Renal cortical epithelial cell (primary cell): ENCODE data around the gene PEPD. TPM values are rescaled to one million over a fixed set of nuclear protein-coding genes. Genes with fewer than 3 reads are reported as not detected.

Source experiments
- DNase-seq: peaks from one replicate; pipeline ENCODE4 v3.0.0-alpha.2; 2011; ENCODE audit warnings: low read depth
- total RNA-seq: library from RNA; depleted of rRNA; stranded (reverse); fragments of >200 nt; gene quantifications from 2 replicates; pipeline ENCODE4 v1.2.3, GENCODE V29; 2014

PEPD gene
- total RNA-seq, 1 donor from 2014 or later = 51.5 TPM

DNA sequence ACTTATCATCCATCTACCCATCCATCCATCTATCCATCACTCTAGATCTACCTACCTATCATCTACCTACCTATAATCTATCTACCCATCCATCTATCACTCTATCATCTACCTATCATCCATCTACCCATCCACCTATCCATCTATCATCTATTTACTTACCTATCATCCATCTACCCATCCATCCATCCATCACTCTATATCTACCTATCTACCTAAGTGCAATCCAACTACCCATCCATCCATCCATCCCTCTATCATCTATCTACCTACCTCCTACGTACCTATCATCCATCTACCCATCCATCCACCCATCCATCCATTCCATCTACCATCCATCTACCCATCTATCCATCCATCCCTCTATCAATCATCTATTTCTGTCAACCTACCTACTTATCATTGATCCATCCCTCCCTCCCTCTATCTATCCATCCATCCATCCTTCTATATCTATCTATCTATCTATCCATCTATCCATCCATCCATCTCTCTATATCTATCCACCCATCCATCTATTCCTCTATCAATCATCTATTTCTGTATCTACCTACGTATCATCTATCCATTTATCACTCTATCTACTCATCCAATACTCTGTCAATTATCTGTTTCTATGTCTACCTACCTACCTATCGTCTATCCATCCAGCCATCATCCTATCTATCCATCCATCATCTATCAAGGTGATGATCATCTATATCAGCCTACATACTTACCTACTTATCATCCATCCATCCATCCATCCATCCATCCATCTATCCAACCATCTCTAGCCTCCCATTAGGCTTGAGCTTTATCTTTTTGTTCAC, 99.0 kb downstream of the PEPD start:
- DNase-seq = no peak

DNA sequence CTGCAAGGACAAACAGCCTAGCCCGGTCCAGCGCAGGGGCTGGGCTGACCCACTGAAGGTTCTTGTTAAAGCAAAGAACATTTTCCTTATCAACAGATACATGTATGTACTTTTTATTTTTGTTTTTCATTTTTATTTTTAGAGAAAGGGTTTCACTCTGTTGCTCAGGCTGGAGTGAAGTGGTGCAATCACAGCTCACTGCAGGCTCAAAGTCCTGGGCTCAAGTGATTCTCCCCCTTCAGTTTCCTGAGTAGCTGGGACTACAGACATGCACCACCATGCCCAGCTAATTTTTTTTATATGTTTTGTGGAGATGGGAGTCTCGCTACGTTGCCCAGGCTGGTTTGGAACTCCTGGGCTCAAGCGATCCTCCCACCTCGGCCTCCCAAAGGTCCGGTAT, 100.2 kb downstream of the PEPD start:
- no peak for DNase-seq

DNA sequence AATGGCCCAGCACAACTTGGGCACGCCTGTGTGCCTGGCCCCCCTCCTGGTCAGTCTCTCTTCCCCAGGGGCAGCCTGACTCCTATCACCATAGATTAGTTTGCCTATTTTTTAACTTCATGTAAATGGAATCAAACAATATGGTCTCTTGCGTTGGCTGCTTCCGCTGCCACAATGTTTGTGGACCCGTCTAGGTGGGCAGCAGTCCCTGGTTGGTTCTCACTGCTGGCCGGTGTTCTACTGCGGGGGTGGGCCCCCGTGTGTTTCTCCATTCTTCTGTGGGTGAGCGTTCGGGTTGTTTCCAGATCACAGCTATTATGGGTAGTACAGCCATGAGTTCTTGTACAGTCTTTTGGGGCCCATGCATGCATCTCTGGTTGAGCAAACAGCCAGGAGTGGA, 100.8 kb downstream of the PEPD start:
- no peak for DNase-seq

DNA sequence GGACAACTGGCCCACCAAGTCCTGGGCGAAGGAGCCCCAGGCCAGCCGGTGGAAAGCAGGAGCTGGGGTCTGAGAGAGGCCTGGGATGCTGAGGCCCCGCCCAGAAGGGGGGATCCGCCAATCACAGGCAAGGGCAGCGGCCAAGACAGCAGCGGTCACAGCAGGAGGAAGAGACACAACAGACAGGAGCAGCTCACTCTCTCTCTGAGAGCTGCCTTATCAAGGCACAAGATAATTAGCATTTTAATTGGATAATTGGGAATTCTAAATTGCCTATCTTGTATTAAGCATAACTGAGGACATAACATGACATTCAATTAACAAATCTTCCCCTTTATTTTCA, 101.8 kb downstream of the PEPD start:
- DNase-seq = no peak

DNA sequence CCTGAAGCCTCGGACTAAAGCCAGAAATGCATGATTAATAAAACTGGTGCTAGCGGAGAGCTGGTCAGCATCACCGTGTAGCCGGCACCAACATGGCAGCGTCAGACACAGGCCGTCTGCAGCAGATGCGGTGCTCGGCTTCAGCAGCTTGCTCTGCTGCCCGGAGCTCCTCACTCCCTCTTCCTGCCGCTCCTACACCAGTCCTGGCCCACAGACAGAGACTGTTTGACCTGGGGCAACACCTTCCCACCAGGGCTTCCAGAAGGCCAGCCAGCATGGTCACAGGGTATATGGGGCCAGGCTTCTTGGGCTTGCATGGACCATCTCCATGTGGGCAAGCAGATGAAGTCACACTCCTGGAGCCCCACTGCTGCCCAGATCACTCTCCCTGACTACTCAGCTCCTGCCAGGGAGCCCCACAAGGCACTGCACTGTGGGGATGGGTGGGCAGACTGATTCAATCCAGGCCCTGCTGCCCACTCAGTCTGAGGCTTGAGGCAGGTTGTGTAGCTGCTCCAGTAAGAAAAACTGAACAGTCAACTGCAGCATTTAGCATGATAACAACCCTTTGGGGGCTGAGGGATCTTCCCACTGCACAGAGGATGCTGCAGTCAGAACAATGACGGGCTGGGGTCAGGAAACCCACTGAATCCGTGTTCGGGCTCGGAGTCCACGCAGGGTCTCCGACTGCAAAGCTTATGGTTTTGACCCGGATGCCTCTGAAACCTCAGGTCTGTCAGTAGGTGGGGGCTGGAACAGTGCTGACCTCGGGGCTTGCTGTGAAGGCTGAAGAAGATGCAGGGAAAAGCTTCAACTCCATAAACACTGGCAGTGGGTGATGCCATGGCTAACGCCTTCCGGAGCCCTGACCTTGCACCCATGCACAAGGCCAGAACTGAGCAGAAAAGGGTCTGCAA, 102.5 kb downstream of the PEPD start:
- no peak for DNase-seq

DNA sequence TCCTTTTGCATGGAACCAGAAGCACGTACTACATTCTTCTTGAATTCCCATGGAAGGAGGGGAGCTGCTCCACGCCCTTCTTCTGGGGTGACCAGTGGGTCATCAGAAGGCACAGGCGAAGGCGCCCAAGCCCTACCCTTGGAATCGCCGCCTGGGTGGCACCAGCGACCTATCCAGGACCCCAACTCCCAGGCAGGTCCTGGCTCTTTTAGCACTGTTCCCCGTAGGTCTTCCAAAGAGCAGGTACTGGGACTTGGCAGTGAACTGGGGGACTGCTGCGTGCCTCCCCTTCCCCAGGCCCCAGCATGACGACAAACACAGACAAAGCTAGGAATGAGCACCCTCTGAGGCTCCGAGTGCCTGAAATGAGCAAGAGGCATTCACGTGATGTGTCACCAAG, 103.1 kb downstream of the PEPD start:
- DNase-seq = no peak

DNA sequence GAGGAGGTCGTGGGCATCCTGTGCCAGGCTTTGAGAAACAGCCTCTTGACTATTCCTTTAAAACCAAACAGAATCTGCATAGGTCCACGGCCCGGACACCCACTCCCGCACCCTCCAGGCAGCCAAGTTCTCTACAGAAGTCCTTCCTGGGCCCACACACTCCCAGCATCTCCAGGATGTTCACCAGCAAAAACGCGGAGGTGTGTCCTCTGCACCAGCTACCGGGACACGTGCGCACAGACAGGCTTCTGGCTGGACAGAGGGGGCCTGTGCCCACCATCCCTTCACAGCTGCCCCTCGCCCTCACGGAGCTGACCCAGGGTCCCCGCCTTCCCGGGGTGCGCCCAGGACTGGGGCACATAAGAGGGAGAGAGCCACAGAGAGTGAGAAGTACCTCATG, 103.8 kb downstream of the PEPD start:
- no peak for DNase-seq

DNA sequence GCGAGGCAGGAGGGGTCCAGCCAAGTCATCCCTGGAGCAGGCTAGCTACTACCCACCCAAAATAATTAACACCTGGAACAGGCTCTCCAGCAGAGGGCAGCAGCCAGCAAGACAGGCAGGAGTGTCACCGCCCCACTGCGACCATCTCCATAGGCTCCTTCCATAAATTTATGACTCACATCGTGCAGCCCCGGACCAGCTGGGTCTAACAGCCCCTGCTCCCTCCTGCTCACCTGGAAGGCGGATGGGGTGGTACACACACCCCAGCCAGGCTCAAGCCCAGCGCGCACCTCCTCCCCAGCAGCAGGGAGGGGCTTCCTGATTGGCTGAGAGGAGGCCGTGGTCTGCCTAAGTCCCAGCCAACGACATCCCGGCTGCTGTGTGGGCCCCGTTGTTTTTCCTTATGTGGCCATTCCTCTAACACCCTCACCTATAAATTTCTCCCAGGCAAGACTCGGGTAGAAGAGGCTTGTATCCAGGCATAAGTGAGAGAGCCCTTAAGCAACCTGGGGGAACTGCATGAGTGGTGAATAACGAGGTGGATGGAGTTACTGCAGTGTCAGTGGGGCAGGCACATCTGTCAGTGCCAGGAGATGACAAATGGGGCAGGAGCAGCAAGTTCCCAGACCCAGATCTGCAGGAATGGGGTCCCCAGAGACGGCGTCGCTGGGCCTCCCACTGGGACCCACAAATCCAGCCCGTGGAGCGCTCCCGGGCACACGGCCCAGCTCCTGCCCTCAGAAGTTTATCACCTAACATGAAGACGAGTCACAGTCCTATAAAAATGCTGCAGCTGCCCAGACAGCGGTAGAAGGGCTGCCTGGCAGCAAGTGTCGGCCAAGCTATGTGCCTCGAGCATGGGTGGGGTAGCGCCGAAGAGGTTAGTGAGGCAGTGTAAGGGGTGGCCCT, 105.0 kb downstream of the PEPD start:
- DNase-seq = peak; percentile 42

DNA sequence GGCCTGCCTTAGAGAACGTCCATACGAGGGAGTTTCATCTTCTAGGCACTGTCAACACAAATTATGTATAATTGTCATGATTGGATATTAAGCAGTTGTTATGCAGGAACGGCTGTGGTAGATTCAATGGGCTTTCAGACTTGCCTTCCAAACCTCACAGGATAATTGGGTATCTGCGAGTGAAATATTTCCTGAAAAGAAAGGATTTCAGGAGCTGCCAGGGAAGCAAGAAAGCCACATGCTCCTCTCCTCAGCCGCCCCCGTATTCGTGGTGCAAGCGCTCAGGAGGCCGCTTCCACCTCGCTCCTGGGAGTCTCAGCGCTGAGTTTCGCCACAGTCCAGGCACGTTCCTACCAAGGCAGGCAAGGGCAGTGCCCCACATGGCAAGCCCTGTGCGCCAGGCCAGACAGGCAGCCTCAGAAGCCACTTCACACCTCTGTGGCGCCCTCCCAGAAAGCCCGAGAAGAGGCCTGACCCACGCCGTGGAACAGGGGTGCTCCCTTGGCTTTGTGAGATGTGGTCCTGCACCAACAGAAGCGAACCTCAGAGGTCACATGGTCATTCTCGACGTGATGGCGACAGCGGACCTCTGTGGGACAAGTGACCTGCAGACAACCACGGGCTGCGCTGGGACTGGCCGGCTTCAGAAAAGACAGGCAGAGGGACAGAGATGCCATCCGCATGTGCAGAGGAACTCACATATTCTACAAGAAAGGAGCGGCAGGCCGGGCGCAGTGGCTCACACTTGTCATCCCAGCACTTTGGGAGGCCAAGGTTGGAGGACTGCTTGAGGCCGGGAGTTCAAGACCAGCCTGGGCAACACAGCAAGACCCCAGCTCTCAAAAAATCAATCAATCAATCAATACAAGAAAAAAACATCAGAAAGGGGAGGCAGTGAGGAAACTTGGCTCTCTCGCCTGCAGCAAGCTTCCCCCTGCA, 106.7 kb downstream of the PEPD start:
- no peak for DNase-seq

DNA sequence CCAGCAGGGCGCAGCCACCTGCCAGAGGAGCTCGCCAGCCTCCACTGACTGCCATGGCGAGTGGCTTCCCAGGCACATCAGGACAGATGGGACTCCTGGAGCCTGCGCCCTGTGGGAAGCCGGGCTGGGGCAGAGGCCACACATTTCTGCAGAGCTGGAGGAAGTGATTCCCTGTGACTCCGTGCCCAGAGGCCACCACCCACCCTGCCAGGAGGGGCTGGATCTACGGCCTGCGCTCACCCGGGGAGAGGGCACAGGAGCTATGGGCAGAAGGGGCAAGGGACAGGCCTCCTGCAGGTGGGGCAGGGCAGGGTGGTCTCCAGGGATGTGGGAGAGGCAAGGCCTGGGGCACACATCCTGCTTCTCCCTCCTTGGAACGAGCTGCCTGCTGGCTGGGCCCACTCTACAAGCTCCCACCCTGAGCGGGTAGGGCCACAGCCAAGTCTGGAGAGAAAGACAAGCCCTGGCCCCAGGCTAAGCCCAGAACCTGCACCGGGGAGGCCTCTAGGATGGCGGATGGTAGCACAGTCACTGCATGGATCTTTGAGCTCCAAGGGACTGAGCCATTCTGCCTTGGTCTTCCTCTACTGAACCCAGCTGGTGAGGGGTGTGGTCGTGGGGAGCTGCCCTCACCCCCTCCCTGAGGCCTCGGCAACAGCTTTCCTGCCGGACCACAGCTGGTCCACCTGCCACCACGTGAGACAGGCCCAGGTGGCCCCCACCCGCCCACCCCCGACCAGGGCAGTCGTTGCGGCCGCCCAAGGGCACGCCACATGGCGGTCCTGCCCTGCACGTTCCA, 107.5 kb downstream of the PEPD start:
- DNase-seq = no peak

DNA sequence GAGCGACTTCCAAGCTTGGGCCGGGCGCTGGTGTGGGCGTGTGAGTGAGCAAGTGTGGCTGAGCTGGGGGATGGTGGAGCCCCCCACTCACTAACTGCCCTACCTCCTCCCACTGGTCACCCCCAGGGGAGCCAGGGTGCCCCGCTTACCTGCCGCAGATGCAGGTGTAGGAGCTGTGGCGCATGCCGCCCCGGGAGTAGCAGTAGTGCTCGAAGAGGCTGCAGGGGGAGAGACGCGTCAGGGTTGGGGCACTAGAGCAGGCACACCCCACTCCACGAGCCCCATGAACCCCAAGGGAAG, 108.2 kb downstream of the PEPD start:
- no peak for DNase-seq

DNA sequence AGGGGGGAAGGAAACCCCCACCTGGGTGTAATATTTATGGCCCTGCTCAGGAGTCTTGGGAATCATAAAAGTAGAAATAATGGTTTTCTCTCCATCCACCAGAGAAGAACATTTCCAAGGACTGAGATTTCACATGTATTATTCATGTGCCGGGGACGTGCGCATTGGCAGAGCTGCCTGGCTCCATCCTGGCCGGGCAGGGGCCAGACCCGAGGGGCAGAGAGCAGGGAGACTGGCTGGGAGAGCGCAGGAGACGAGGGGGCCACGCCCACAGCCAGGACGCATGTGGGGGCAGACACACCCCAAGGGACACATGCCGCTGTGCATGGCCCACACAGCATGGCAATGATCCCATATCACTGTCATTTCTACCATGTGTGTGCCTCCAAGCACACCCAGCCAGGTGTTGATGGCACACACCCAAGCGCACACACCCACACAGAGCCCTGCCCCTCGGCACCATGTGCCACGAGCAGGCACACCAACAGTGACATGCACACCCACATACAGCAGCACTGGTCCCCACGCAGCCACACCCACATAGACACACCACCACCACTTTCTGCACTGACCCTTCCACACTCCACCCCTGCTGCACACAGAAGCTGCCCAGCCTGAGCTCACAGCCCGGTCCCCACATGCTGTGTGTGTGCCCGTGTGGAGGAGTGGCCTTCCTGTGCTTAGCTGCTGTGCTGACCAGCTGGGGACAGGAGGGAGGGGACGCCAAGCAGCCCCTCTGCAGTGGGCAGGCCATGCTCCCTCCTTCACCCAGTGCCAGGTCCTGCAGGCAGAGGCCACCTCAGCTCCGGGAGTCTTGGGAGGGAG, 108.8 kb downstream of the PEPD start:
- no peak for DNase-seq

DNA sequence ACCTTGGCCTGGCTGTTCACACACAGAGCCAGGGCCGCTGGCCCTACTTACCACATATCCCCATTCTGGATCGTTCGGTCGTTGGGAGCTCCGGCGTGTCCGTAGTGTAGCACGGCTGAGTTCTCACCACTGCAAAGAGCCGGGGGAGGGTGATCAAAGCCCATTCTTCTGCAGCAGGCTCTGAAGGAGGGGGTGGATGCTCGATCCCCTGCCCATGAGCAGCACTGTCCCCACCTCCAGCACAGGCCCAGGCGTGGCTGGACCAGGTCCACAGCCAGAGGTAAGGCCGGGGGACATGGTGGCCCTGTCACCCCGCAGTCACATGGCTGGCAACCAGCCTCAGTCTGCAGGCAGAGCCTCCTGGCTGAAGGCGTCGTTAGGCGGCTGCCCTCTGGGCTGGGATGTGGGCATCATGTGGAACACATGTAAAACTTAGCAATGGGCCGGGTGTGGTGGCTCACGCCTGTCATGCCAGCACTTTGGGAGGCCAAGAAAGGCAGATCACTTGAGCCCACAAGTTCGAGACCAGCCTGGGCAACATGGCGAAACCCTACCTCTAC, 109.9 kb downstream of the PEPD start:
- no peak for DNase-seq

DNA sequence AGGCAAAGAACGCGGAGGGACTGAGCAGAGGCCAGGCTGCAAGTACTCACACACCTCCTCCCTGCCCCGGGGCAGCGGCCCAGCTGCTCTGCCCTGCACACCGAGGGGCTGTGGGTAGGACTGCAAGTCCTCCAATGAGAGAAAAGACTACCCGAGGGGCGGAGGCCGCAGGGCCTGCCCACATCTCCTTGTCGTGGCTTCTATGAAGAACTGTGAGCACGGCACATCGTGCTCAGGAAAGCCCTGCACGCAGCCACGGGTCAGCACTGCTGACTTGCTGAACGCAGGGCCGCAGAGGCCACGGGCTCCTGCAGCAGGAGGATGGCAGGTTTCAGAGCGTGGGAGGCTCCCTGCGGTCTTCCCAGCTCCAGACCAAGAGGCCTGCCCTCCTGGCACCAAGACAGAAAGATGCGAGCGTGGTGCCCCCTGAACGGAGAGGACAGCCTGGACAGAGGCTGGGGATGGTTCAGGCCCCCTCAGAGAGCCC, 110.6 kb downstream of the PEPD start:
- no peak for DNase-seq

DNA sequence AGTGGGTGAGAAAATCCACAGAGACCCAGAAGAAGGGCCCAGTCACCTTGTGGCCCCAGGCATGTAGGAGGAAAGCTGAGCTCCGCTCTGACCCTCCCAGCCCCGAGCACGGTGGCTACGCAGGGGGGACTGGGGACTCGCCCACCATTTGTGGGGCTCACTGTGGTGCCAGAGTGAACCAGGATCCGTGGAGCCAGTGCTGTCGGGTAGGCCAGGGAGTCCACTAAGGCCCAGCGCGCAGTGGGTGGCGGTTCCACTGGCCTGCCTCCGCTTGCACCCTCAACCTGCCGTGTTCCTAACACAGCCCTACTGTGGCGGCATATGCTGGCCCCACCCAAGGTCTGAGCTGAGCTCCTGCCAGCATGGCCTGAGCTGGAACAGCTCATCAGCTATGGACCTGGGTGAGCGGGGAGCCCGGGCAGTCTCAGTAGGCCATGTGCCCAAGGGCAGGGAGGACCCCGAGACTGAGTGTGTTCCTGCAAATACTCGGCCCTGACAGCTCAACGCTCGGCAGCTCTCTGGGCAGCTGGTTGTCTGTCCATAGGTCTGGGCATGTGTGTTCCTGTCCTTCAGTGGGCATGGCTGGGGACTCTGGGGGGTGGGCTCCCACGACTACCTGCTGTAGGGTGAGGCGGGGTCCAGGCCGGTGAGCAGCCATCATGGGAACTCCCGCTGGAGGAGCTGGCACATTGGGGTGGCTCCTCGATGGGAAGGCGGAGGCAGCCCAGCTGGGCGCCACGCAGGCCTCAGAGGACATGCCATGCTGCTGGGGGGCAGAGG, 111.5 kb downstream of the PEPD start:
- DNase-seq = no peak

DNA sequence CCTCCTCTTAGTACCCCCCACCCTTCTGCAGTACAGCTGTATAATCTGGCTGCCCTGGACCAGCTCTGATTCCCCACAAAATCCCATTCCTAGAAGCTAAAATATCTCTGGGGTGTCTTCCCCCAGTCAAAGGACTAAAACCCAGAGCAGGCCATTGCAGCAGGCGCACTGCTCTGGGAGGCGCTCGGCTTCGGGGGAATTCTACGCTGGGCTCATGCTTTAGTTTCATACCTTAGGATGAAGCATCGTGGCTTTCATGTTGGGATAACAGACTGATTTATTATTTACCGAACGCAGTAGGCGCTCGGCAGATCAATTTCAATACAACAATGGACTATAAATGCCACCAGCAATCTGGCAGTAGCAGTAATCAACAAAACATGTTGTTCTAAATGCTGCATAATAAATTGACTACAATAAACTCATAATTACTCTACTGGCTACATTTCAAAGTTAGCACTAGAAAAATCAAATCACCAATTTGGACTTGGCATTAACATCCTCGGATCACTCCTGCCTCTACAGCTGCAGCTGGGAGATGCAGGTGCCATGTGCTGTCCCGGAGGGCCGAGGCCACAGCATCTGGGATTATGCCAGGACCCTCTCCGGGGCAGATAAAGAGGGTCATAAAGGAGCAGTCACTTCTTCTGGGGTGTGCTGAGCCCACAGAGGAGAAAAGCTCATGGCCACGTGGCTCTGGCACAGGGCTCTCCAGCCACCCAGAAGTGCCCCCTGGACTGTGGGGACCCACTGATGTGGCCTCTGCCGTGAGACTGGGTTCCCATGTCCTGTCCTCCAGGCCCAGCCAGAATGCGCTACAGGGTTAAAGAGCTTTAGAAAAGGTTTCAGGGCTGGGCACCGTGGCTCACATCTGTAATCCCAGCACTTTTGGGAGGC, 112.8 kb downstream of the PEPD start:
- no peak for DNase-seq

DNA sequence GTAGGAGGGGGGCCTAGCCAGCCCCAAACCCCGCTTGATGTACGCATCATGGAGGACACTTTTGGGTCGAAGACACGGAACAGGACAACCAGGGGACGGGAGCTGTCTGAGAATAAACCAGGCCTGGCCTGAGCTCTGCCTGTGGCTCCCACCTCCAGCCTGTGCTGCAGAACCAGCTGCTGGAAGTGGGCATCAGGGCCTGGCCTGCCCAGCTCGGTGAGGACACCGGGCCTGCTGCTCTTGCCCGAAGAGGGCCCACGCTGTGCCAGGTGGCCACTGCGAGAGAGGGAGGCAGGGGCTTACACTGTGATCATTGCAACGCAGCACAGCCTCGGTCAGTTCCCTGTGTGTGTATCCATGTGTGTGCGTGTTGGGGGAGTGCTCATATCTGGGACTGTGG, 113.5 kb downstream of the PEPD start:
- DNase-seq = no peak
